Measurements from ENCODE around the gene PSAT1.
"Not testable (repeated sequence)": the region's sequence is repeated elsewhere in the genome, so short reads cannot be mapped to it uniquely, and the experiment has no call there.

PSAT1 gene

DNA sequence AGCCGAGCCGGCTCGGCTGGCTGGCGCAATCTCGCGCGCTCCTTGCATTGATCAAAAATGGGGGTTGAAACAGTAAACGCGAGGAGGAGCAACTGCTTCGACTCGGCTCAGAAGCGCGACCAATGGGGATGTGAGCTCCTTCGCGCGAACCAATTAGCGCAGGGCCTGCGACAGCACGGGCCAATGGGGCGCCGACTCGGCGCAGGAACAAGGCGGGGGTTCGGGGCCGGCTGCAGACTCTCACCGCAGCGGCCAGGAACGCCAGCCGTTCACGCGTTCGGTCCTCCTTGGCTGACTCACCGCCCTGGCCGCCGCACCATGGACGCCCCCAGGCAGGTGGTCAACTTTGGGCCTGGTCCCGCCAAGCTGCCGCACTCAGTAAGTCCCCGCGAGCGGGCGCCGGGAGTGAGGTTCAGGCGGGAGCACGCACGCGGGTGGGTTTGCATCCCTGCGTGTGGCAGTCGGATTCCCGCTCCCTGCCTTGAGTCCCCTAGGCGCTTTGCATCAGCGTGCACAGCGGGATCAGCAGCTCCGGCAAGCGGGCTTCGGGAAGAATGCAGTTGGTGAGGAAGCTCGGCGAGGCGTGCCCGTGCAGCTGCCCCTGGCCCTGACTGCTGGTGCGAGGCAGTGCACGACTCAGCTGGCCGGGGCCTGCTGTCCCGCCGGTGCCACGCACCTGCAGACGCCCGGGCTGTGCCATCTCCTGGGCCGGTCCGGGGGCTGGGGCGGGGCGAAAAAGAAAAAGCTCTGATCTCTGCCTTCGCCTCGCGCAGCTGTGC is at the start of gene PSAT1:
Gene PSAT1 (plus strand): TSS at position 233 of the 779 bp plus-strand sequence. CDS start 86 bp downstream, at position 319.
- peak; percentile 82 for DNase-seq

DNA sequence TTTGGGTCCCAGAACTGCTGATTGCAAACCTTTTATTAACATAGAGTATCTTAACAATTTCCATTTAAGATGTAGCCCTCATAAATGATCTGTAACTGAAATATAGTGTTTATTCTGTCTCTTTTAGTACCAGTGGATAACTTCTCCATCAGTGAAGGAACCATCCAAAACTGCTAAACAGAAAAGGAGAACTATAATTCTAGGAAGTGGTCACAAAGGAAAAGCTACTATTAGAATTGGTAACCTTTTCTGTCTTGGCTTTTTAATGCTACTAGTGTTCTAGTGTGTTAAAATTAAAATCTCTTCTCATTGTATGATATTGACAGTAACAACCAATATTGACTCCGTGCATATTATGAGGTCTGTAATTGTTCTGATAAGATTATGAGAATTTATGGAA is 48.3 kb upstream of the PSAT1 start:
- no peak for DNase-seq

DNA sequence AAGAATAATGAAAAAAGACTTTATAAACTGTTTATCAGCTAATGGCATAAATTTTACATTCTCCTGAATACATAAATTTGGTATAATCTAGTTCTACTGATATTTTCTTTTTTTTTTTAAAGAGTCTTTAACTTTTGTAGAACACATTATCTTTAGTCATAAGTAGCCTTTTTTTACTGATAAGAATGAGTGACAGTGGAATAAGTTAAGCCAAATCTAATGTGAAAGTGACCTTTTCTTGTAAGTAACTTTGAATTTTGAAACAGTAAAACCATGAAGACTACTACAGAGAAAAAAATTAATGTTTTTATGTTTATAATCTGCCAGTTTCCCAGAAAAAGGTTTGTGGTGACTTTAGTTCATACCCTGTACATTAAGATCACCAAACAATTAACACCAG is 47.4 kb upstream of the PSAT1 start:
- DNase-seq = no peak

DNA sequence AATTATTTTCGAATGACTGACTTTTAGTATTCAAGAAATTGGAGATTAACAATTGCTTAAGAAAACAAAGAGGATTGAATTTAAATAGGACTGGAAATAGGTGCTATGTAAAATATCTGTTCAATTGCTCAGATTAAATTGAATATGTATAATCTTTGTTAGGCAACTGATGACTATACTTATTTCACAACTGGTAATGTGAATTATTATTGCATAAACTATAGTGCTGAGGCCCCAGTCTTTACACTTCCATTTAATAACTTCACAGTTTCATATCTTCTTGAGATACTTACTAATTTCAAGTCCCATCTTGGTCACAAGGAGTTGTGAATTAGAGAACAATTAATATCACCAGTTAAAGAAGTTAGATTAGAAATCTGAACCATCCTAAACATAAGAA is 44.3 kb upstream of the PSAT1 start:
- no peak for DNase-seq

DNA sequence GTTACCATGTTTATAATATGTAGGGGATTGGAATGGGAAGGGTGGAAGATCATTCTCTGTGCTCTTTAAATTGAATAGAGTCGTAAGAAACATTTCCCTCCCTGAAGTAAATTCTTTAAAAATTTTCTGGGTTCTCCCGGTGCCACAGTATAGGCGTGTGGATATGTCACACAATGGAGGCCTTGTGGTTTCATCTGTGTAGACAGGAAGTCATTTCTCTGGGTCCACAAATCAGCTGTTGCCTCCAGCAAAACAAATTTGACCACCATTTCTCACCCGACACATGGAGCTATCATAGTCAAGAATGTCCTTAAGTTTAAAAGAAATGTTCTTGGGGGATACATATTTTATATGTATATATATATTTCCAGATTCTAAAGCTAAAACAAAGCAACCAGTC is 43.6 kb upstream of the PSAT1 start:
- no peak for DNase-seq

DNA sequence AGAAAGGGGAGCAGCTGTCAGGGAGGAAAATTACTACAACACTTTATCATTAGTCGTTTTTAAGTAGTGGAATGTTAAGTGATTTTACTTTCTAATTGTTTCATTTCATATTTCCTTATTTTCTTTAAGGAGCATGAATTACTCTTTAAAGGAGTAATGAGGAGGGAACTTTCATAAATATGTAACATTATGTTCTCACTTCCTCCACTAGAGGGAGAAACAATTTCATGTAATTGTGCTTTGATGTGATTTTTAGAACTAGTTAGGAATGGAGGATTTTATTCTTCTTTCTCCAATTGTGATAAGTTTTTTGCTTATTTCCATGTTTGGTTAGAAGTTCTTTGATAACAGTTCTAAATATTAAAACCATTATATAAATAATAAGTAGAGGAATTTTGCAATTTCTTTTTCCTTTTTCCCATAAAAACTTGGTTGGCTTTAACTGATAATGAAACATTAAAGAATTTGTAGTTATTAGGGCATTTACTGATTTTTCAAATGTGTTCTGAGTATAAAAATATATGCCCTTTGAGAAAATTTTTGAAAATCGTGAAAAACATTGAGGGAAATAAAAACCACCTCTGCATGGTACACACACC is 35.4 kb upstream of the PSAT1 start:
- peak; percentile 12 for DNase-seq

DNA sequence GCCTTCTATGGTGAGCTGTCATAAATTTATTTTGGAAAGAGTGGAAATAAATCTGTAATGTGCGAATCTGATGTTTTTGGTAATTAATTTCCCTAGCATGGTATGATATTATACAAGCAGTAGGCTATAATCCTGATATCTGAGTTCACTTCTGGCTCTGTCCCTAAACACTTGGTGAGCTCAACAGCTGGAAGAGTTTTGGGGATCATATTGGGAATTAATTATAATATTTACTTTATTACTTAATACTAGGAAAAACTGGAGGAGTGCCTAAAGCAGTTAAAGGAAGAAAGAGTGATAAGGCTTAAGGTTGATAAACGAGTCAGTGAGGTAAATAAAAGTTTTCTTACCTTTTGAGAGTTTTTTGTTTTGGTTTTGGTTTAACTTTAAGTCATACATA is 34.3 kb upstream of the PSAT1 start:
- DNase-seq = no peak

DNA sequence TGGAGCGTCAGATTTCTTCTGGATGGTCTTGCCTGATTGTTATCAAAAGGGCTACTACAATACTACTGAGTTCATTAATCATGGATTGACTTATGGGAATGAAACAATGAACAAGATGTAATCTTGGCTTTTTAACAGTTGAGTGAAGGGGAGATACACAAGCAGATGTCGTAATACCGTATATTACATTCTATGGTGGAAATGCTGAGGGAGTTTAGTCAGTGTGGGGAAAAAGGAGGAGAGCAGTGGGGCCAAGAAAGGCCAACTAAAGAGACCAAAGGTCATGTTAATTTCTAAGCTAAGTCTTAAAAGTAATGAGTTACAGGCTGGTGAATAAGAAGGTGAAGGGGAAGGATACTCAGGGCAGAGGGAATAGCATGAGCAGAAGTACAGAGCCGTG is 29.0 kb upstream of the PSAT1 start:
- no peak for DNase-seq

DNA sequence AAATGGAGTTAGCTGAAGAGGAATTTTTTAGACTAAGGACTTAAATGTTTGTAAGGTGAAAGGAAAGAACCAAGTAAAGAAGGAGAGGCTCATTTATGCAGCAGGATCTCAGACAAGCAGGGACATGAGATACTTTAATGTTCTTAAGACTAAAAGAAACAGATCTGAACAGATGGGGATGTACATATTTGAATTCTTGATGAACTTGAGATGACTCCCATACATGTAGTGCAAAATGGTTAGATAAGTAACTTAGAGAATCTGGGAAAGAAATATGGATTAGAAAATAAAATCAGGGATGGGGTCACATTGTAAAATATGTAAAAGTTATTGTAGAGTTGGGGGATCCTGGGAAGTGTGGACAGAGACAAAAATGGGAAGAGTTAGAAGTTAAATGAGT is 27.1 kb upstream of the PSAT1 start:
- no peak for DNase-seq

DNA sequence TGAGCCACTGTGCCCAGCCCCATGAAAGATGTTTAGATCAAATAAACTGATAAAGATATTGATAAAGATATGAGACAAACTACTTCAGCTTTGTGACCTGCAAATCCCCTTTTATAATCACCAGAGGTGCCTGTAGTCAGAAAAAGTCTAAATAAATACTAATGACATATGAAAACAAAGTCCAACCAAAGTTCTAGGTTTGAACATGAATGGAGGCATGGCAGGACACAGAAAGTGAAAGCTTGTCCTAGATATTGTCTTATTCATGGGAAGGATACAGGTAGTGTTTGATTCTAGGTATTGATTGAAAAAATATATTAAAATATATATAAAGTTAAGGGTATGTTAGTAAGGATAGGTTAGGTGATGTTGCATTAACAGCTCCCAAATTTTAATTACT is 24.6 kb upstream of the PSAT1 start:
- no peak for DNase-seq

DNA sequence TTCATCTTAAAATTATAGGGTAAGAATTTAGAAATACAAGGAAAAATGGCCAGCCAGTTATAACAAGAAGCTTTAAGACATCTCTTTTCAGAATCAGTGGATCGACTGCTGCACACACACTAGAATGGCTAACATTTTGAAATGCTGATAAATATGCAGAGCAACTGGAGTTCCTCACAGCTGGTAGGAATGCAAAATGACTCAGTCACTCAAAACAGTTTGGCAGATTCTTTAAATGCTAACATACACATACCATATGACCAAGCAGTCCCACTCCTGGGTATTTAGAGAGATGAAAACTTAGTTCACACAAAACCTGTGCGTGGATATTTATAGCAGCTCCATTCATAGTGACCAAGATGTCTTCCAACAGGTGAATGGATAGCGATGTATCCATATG is 23.2 kb upstream of the PSAT1 start:
- DNase-seq = no peak

DNA sequence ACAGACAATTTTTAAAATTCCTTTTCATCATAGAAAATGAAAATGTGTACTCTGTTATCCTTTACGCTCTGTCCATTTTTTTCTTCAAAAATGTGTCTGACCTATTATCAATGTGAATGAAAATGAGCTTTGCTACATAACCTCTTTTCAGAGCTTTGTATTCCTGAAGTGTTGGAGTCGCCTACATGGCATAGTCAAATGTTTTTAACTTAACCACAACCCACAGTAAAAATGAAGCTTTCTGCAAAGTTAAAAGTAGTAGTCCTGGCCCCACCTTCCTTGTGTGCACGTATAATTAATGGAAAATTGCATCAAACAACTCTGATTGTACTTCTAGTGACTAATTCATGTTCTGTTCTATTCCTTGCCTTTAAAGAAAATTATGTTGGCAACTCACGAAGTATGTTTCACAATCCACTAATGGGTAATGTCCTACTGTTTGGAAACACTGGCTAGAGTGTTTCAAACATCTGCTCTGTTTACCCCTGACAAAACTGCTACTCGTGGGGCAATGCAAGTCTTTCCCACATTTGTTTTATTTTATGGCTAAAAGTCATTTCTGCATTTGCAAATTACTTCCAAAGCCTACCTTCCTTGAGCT is 18.6 kb upstream of the PSAT1 start:
- no peak for DNase-seq

DNA sequence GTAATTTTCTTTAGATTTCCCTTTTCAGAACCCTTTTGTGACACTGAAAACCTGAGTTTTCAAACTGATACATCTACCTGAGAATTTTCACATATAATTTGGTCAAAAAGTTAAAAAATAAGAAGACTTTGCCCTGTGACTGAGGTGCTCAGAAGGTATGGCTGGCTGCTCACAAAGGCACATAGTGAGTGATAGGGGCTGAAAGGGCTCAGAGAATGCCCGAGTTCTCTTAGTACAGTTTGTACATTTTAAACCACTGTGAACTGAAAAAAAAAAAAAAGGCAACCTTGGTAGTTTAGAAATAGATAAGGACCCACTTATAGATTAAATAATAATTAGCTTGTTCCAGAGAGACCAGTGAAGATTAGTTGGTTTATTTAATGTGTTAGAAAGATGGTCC is 18.1 kb upstream of the PSAT1 start:
- DNase-seq = no peak

DNA sequence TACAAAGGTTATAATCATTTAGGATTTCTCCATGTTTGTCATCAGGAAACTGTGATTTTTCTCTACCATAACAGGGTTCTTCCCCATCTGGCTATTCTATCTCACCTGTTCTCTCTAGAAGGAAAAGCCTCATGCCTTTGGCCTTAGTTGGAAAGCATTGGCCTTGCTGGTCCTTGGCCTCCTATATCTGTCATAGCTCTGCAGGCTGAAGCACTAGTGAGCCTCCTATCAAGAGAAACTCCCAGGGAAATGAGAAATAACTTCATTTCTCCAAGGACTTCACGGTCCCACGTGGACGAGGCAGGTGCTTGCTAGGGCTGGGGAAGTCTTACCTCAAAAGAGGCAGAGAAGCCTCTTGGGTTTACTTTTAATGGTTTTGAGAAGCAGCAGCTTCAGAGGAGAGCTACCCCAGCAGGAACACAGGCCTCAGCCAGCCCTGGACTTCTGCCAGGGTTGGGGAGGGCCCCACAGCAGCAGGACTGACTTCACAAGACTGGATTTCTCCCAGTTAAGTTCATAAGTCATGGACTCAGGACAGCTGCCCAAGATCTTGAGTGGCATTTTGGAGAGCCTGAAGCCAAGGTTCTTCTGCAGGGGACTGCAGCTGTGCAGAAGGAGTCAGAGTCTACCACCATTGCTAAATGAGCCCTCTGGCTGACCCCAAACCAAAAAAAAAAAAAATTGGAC is 15.8 kb upstream of the PSAT1 start:
- no peak for DNase-seq

DNA sequence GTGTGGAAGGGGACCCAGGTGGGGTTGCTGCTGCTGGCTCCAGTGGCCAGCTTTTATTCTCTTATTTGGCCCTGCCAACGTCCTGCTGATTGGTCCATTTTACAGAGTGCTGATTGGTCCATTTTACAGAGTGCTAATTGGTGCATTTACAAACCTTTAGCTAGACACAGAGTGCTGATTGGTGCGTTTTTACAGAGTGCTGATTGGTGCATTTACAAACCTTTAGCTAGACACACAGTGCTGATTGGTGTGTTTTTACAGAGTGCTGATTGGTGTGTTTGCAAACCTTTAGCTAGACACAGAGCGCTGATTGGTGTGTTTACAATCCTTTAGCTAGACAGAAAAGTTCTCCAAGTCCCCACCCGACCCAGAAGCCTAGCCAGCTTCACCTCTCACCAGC is 12.7 kb upstream of the PSAT1 start:
- not testable (repeated sequence) for DNase-seq

DNA sequence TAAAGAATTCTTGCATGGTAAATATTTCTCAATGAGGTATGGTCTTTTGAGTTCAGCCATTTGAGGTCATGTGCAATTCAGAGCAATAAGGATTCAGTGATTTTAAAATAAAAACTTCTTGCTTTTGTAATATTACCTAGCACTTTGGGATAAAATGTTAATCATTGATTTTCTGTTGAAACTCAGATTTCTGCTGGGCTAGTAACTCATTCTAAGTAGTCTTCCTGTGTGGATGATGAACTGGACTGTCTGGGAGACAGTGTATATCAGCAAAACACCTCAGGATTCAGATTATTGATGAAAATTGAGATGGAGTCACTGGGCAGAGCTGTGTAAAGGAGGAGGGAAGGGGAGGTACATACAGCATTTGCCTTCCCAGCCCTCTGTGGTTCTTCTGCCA is 10.8 kb upstream of the PSAT1 start:
- no peak for DNase-seq

DNA sequence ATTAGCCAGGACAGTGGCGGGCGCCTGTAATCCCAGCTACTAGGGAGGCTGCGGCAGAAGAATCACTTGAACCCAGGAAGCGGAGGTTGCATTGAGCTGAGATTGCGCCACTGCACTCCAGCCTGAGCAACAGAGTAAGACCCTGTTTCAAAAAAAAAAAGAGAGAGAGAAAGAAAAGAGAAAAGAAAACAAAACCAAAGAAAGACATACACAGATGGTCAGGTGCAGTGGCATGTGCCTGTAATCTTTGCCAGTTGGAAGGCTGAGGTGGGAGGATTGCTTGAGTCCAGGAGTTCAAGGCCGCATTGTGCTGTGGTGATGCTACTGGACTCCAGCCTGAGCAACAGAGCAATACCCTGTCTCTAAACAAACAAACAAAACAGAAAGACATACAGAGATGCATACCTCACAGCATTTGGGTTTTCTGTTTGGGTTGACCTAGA is 10.0 kb upstream of the PSAT1 start:
- DNase-seq = no peak

DNA sequence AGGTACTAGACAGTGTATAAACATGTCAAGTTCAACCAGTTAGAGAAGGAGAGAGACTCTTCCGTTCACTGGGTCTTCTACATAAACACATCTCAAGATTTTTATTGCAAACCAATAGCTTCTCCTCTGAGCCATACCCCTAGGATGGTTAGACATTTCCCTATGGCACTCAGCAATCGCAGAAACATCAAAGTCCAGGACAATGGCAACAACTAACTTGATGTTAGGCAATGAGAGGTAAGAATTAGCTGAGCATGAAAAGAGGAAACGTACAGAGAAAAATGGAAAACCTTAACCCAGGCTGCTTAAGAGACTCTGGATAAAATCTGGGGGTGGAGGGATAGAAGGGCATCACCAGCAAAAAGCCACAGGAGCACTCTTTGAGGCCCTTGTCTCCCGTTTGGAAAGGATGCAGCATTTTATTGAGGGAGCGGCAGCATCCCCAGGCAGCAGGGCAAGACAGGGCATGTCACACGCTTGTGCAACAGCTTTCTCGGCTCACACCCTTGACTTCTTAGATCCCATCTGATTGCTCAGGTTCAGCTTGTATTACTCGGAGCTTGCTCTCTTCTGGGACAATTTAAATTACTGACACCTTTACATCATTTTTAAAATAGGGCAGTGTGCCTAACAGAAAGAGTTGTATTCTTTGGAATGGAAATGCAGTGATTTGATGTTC is 8.6 kb upstream of the PSAT1 start:
- DNase-seq = peak; percentile 41

DNA sequence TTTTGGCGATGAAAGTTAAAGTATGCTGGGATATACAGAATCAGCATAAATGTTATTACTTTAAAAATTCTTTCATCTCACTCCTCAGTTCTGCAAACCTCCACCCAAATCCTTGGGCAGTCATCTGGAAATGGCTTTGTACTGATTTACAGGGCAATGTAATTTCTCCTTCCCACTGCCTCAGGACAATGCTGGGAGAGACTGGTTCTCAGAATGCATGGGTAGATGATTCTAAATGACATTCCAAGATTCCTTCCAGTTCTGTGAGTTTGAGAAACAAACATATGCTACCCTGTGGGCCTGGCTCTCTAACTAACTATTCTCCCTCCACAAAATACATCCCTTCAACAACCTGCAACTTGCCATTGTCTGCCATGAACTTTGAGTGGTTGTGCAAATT is 7.5 kb upstream of the PSAT1 start:
- DNase-seq = no peak

DNA sequence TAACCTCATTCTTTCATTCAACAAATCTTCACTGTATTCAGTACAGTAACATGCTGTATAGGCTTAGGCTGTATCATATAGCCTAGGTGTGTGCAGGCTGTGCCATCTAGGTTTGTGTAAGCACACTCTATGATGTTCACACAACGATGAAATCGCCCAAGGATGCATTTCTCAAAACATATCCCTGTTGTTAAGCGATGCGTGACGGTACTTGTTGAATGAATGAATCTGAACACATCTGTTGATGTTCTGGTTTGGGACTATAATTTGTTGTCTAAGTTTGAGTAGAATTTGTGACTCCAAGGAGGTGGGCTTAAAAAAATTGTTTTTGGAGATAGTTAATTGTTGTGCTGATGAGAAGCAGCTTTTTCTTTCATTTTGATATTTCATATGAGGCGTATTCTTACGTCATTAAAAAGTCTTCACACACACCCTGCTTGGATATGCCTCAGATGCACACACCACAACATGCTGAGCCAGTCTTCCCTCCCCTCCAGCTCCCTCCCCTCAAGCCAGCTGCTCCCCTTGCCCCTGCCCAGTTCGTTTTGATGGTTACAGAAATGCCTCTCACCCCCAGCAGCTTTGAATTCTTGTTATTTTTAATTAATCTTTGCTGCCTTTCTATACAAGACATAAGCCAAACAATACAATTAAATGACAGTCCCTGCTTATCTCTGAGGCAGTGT is 5.5 kb upstream of the PSAT1 start:
- DNase-seq = peak; percentile 71

DNA sequence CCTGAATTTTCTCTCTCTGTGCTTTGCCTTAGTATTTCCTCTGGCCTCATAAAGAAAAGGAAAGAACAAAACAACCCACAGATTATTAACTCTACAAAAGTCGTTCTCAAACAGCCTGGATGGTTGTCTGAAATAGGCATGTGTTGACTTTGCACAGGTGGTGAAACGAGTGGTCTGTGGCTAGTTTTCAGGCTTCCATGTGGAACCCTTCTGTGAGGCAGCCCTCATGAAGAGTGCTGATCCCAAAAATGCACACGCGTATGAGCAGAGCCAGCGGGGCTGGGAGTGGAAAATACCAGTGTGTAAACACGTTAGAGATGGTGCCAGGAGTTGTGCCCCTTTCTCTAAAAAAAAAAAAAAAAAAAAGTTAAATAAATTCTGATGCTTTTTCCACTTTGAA is 4.9 kb upstream of the PSAT1 start:
- no peak for DNase-seq

DNA sequence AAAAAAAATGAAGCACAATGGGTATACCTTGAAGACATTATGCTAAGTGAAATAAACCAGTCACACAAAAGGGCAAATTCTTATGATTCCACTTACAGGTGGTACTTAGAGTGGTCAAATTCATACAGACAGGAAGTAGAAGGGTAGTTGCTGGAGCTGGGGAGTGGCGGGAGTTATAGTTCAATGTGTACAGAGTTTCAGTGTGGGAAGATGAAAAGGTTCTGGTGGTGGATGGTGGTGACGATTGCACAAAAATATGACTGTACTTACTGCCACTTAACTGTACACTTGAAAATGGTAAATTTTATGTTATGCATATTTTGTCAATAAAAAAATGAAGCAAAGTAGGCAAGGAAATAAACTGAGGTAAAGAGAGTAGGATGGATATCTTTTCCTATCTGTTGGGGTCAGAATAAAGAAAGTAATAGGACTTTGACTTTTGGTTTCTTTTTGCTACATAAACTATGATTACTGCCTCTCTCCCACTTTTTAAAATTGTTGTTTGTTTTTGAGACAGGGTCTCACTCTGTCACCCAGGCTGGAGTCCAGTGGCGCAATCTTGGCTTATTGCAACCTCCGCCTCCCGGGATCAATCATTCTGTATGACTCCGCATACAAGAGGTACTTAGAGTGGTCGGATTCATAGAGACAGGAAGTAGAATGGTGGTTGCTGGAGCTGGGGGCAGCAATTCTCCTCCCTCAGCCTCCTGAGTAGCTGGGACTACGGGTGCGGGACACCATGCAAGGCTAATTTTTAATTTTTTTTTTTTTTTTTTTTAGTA is 4.0 kb upstream of the PSAT1 start:
- DNase-seq = no peak
